BJ (cell line): ENCODE measurements around the gene ATP9A. TPM values are rescaled to one million over a fixed set of nuclear protein-coding genes. Genes with fewer than 3 reads are reported as not detected.

Source experiments
- polyA plus RNA-seq: library from polyadenylated mRNA; depleted of rRNA; stranded (reverse); fragments of >200 nt; gene quantifications from 2 replicates; pipeline ENCODE4 v1.2.3, GENCODE V29; 2011; rRNA removed

ATP9A gene
- polyA plus RNA-seq, 1 experiment = 26.0 TPM

Other genes with a start within 250 kb of the ATP9A start
- 0.12 and 0.21 TPM in 2 replicates for gene NFATC2, start 225.7 kb downstream of the ATP9A start, polyA plus RNA-seq
- 0.51 and 0.54 TPM in 2 replicates for gene SALL4, start 34.1 kb upstream of the ATP9A start, polyA plus RNA-seq